ENCODE measurements around the gene PCNT. TPM values are rescaled to one million over a fixed set of nuclear protein-coding genes. Genes with fewer than 3 reads are reported as not detected.
A peak's percentile ranks its signal among the peaks of the same experiment; 100 is the strongest.

PCNT gene
- total RNA-seq, 3 donors from 2014 or later (not counting 1 experiment from before 2014, with no cell fraction given): 83.6 to 94.9 (median 84.0) TPM

DNA sequence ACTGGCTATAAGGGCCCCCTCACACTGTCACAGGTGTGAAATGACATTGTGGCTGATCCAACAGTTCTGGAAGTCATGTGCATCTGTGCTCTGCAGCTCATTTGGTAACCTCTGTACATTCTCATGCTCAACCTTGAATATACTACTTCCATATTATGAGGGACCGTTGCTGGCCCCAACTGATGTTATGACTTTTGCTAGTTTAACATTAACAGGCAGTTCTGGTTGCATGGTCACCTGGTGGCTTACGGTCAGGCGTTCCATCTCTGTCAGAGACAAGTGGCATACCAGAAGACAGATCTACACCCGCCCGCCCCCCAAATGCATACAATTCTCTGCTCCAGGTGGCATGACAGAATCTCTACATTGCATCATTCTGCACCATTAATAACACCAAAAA, 128.8 kb downstream of the PCNT start:
- DNase-seq: no peak
- Mint-ChIP-seq H3K27me3 (ENCODE audit: low read depth in 2 of 2) (no peaks in the 10 kb centered on the region), H3K4me3 (no peak overlapping the region), H3K27ac (no peak overlapping the region), H3K36me3 (peaks cover 8% of the 10 kb centered on the region), H3K9me3 (peaks cover 3 to 5% of the 10 kb centered on the region in 2 donors), H3K4me1 (peaks cover 33 to 48% of the 10 kb centered on the region in 2 donors)
- no peak overlapping the region for H3K4me3 ChIP-seq (ENCODE audit: low read length)
- H3K27ac ChIP-seq (ENCODE audit: low read length): no peak overlapping the region
- TF ChIP-seq, protein P1, sequence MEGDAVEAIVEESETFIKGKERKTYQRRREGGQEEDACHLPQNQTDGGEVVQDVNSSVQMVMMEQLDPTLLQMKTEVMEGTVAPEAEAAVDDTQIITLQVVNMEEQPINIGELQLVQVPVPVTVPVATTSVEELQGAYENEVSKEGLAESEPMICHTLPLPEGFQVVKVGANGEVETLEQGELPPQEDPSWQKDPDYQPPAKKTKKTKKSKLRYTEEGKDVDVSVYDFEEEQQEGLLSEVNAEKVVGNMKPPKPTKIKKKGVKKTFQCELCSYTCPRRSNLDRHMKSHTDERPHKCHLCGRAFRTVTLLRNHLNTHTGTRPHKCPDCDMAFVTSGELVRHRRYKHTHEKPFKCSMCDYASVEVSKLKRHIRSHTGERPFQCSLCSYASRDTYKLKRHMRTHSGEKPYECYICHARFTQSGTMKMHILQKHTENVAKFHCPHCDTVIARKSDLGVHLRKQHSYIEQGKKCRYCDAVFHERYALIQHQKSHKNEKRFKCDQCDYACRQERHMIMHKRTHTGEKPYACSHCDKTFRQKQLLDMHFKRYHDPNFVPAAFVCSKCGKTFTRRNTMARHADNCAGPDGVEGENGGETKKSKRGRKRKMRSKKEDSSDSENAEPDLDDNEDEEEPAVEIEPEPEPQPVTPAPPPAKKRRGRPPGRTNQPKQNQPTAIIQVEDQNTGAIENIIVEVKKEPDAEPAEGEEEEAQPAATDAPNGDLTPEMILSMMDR (IDR thresholded peaks at IDR 0.05): no peak
- WGBS (ENCODE audit: insufficient coverage): 98% methylated on average over 5 of the region's 5 CpGs
- H3K9me3 ChIP-seq (ENCODE audit: control insufficient read depth, insufficient read depth, low read length): peaks cover 20% of the 10 kb centered on the region
- peaks cover 11% of the 10 kb centered on the region for H3K4me1 ChIP-seq (ENCODE audit: control insufficient read depth, insufficient read depth, low read length)
- intact Hi-C loops (cut with micrococcal nuclease): loop anchor here (10.0 kb wide), 1 partner anchor 128 kb away; the partner anchor contains the start of genes C21orf58 and PCNT
- H3K36me3 ChIP-seq (ENCODE audit: control insufficient read depth, insufficient read depth, low read length): peaks cover 2% of the 10 kb centered on the region
- H3K27me3 ChIP-seq (ENCODE audit: control insufficient read depth, insufficient read depth, low read length): no peaks in the 10 kb centered on the region
- no peak for ATAC-seq

DNA sequence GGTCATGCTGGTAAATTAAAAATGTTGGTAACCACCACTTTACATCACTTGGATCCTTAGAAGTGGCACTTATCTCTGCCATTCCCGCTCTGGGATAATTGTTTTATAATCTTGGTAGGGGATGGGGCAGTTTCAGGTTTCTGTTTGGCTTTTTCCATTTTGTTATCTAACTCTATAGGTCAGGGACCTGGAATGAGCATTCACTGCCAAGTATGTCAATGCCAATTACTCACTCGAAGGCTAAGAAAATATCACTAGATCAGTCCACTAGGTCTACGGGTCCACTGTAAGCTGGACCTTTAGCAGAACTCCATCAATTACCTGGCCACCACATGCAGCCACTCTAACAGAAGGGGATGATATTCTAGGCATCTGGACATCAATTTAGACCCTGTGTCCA, 130.2 kb downstream of the PCNT start:
- ATAC-seq (no peak), DNase-seq (no peak)
- no peaks in the 10 kb centered on the region for H3K27me3 Mint-ChIP-seq (ENCODE audit: low read depth in 2 of 2)
- H3K27ac Mint-ChIP-seq: no peak overlapping the region
- intact Hi-C loops (cut with micrococcal nuclease): loop anchor here (10.0 kb wide), 1 partner anchor 129 kb away; the partner anchor contains the start of genes C21orf58 and PCNT
- no peak overlapping the region for H3K27ac ChIP-seq (ENCODE audit: low read length)
- H3K4me3 ChIP-seq (ENCODE audit: low read length): no peak overlapping the region
- H3K4me1 Mint-ChIP-seq: peaks cover 37 to 50% of the 10 kb centered on the region in 2 donors
- H3K4me1 ChIP-seq (ENCODE audit: control insufficient read depth, insufficient read depth, low read length): peaks cover 17% of the 10 kb centered on the region
- H3K9me3 ChIP-seq (ENCODE audit: control insufficient read depth, insufficient read depth, low read length): peaks cover 6% of the 10 kb centered on the region
- no peaks in the 10 kb centered on the region for H3K36me3 Mint-ChIP-seq
- TF ChIP-seq, protein P1 (IDR thresholded peaks at IDR 0.05): no peak
- H3K36me3 ChIP-seq (ENCODE audit: control insufficient read depth, insufficient read depth, low read length): peaks cover 2% of the 10 kb centered on the region
- no peaks in the 10 kb centered on the region for H3K27me3 ChIP-seq (ENCODE audit: control insufficient read depth, insufficient read depth, low read length)
- WGBS (ENCODE audit: insufficient coverage): 50% methylated on average over 2 of the region's 3 CpGs
- H3K9me3 Mint-ChIP-seq: no peaks in the 10 kb centered on the region
- H3K4me3 Mint-ChIP-seq: no peak overlapping the region

DNA sequence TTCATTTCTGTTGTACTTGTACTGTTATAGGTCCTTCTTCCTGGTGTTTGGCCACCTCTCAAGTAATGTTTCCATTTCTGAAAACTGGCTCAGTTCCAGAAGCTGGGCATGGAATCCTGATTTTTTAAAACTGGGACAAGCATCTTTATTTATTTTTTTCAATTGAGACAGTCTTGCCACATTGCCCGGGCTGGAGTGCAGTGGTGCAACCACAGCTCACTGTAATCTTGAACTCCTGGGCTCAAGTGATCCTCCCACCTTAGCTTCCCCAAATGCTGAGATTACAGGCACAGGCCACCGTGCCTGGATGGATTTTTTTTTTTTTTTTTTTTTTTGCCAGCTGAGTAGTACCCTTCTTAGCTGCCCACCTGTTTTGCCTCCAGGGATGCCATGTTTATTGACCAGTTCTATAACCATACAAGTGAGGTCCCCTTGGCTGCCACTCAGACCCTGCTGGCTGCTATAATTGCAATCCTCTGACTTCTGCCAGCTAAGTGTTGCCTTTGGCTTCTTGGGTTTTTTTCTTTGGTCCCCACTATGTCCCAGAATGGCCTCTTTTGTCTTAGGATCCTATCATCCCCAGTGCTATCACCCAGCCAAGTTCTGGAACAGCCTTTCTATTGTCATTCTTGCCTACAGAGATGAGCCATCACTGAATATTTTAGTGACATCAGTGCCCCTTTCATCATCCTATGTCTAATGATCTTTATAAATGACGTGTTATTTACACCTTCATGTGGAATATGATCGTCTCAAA, 130.9 kb downstream of the PCNT start:
- Mint-ChIP-seq H3K36me3 (no peaks in the 10 kb centered on the region), H3K27me3 (ENCODE audit: low read depth in 2 of 2) (no peaks in the 10 kb centered on the region), H3K4me3 (no peak overlapping the region), H3K4me1 (peaks cover 40 to 54% of the 10 kb centered on the region in 2 donors), H3K9me3 (no peaks in the 10 kb centered on the region), H3K27ac (peak overlapping the region in 1 of 2 donors; percentile 8)
- 93% methylated on average over 4 of the region's 4 CpGs for WGBS (ENCODE audit: insufficient coverage)
- H3K36me3 ChIP-seq (ENCODE audit: control insufficient read depth, insufficient read depth, low read length): peaks cover 2% of the 10 kb centered on the region
- no peak overlapping the region for H3K4me3 ChIP-seq (ENCODE audit: low read length)
- TF ChIP-seq, protein P1 (IDR thresholded peaks at IDR 0.05): no peak
- H3K27ac ChIP-seq (ENCODE audit: low read length): no peak overlapping the region
- ATAC-seq (no peak), DNase-seq (no peak)
- intact Hi-C loops (cut with micrococcal nuclease): loop anchor here (10.0 kb wide), 1 partner anchor 130 kb away; the partner anchor contains the start of genes C21orf58 and PCNT
- H3K9me3 ChIP-seq (ENCODE audit: control insufficient read depth, insufficient read depth, low read length): peaks cover 1% of the 10 kb centered on the region
- peaks cover 21% of the 10 kb centered on the region for H3K4me1 ChIP-seq (ENCODE audit: control insufficient read depth, insufficient read depth, low read length)
- no peaks in the 10 kb centered on the region for H3K27me3 ChIP-seq (ENCODE audit: control insufficient read depth, insufficient read depth, low read length)

Measured in natural killer cell (primary cell).